Thyroid gland (tissue), 4 donors: ENCODE data around the gene SPPL2A.

Experiments
- CTCF ChIP-seq, 6 experiments: fragments of 200-600 bp in 3 of 6; fragments of 450-650 bp in 3 of 6; sonication (generic) in 3 of 6; IDR thresholded peaks; one replicate each; pipeline ENCODE4 v1.5.1; 2016 to 2019; ENCODE audit warnings: antibody characterized with exemption in 6 of 6, mild to moderate bottlenecking in 2 of 6, inconsistent platforms in 1 of 6, moderate library complexity in 1 of 6
- POLR2A ChIP-seq, 2 donors: fragments of 450-650 bp; IDR thresholded peaks; one replicate each; pipeline ENCODE4 v1.6.1; 2017; ENCODE audit warnings: antibody characterized with exemption in 2 of 2, mild to moderate bottlenecking in 2 of 2, moderate library complexity in 1 of 2

DNA sequence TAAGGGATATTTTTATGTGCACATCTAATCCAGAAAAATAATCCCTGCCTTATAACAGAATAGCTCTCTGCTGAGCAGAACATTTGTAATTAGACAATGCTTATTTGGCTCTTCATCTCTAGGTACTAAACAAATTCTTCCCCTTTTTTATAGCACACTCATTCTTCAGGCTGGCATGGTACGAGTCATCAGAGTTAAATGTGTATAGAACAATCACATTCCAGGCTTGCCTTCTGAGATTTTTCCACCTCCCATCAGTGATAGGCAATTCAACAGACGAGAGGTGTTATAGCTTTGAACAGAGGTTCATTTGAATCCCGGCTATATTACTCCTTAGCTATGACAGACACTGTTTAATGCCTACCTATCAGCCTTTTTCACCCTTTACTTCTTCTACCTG lies 21.4 kb upstream of the SPPL2A start:
- no peak for TF ChIP-seq CTCF (IDR thresholded peaks at IDR 0.05)
- no peak for TF ChIP-seq POLR2A (IDR thresholded peaks at IDR 0.05)
